ENCODE results near the gene SPG7.
"Not testable (repeated sequence)": the region's sequence is repeated elsewhere in the genome, so short reads cannot be mapped to it uniquely, and the experiment has no call there.

Gene SPG7

GRCh38 chr16:89584768-89585549 is 76.8 kb downstream of the SPG7 start:
- no peak for DNase-seq (ENCODE audit: low read depth)
- TF ChIP-seq CTCF (IDR thresholded peaks at IDR 0.05; ENCODE audit: low read length, missing control alignments), result no peak

GRCh38 chr16:89586218-89586617 is 78.0 kb downstream of the SPG7 start:
- no peak for TF ChIP-seq CTCF (IDR thresholded peaks at IDR 0.05; ENCODE audit: low read length, missing control alignments)

More at GRCh38 chr16:89584768-89585549, 76.8 kb downstream of the SPG7 start:
- H3K4me3 ChIP-seq (replicated peaks; ENCODE audit: low read depth, low read length), result no peak overlapping the region

GRCh38 chr16:89586853-89587252 is 78.7 kb downstream of the SPG7 start:
- H3K4me3 ChIP-seq (replicated peaks; ENCODE audit: low read depth, low read length), result no peak overlapping the region
- peak; percentile 64 for DNase-seq (ENCODE audit: low read depth)
- no peak for TF ChIP-seq CTCF (IDR thresholded peaks at IDR 0.05; ENCODE audit: low read length, missing control alignments)

More at GRCh38 chr16:89586218-89586617, 78.0 kb downstream of the SPG7 start:
- DNase-seq (ENCODE audit: low read depth), result no peak
- no peak overlapping the region for H3K4me3 ChIP-seq (replicated peaks; ENCODE audit: low read depth, low read length)

- DNase-seq (ENCODE audit: low read depth); H3K4me3 ChIP-seq (replicated peaks; ENCODE audit: low read depth, low read length): not testable (repeated sequence)
Observed at GRCh38 chr16:89587676-89588075, 79.5 kb downstream of the SPG7 start.

- no peak for TF ChIP-seq CTCF (IDR thresholded peaks at IDR 0.05; ENCODE audit: low read length, missing control alignments)
Observed at GRCh38 chr16:89588413-89589109, 80.4 kb downstream of the SPG7 start.

GRCh38 chr16:89589241-89589926 is 81.2 kb downstream of the SPG7 start:
- DNase-seq (ENCODE audit: low read depth), result no peak
- TF ChIP-seq CTCF (IDR thresholded peaks at IDR 0.05; ENCODE audit: low read length, missing control alignments), result no peak
- no peak overlapping the region for H3K4me3 ChIP-seq (replicated peaks; ENCODE audit: low read depth, low read length)

More at GRCh38 chr16:89588413-89589109, 80.4 kb downstream of the SPG7 start:
- no peak for DNase-seq (ENCODE audit: low read depth)
- no peak overlapping the region for H3K4me3 ChIP-seq (replicated peaks; ENCODE audit: low read depth, low read length)

- H3K4me3 ChIP-seq (replicated peaks; ENCODE audit: low read depth, low read length), result no peak overlapping the region
- TF ChIP-seq CTCF (IDR thresholded peaks at IDR 0.05; ENCODE audit: low read length, missing control alignments), result no peak
- no peak for DNase-seq (ENCODE audit: low read depth)
Observed at GRCh38 chr16:89593841-89594240, 85.6 kb downstream of the SPG7 start.
